GM12865 (cell line): Measurements from ENCODE around the gene LDLRAP1.

Experiments
- DNase-seq: peaks from one replicate; pipeline ENCODE4 v3.0.0; 2010; ENCODE audit warnings: low read depth
- H3K4me3 ChIP-seq: 2 replicates; pipeline ENCODE4 v1.5.1; 2011; ENCODE audit warnings: mild to moderate bottlenecking, low read depth, low read length, control low read depth
- CTCF ChIP-seq: IDR thresholded peaks from 2 replicates; pipeline ENCODE4 v1.5.1; 2011; ENCODE audit warnings: low read length, control low read depth, low read depth, inconsistent platforms; ENCODE audit not compliant: insufficient read depth; ENCODE audit errors: missing control alignments

The LDLRAP1 gene

GRCh38 chr1:25517476-25518394 is 25.7 kb upstream of the LDLRAP1 start:
- H3K4me3 ChIP-seq, result no peak overlapping the region
- no peak for TF ChIP-seq CTCF

GRCh38 chr1:25519624-25520023 is 23.8 kb upstream of the LDLRAP1 start:
- no peak overlapping the region for H3K4me3 ChIP-seq
- TF ChIP-seq CTCF, result no peak
- DNase-seq, result no peak

More at GRCh38 chr1:25517476-25518394, 25.7 kb upstream of the LDLRAP1 start:
- no peak for DNase-seq

- DNase-seq, result peak; percentile 73
- TF ChIP-seq CTCF, result peak; percentile 76
- H3K4me3 ChIP-seq, result no peak overlapping the region
These were observed 22.9 kb upstream of the LDLRAP1 start for GRCh38 chr1:25520446-25521061.

- no peak for TF ChIP-seq CTCF
- DNase-seq, result no peak
- H3K4me3 ChIP-seq, result no peak overlapping the region
These were observed 21.3 kb upstream of the LDLRAP1 start for GRCh38 chr1:25522031-25522655.

- peak; percentile 42 for TF ChIP-seq CTCF
- DNase-seq, result peak; percentile 35
These were observed 19.9 kb upstream of the LDLRAP1 start for GRCh38 chr1:25523542-25523941.

GRCh38 chr1:25524568-25525360 is 18.6 kb upstream of the LDLRAP1 start:
- DNase-seq, result no peak
- no peak overlapping the region for H3K4me3 ChIP-seq
- no peak for TF ChIP-seq CTCF

More at GRCh38 chr1:25523542-25523941, 19.9 kb upstream of the LDLRAP1 start:
- no peak overlapping the region for H3K4me3 ChIP-seq
